DOHH2 (cell line): ENCODE results near the gene ADCY5.

Source experiments
- H3F3A ChIP-seq: fragments of 200-600 bp; sonication (generic), shearing (Covaris generic); 2 replicates; pipeline ENCODE4 v1.6.0; 2016; ENCODE audit warnings: antibody characterized with exemption, mild to moderate bottlenecking; ENCODE audit not compliant: control insufficient read depth, insufficient read depth
- H3K27ac ChIP-seq: fragments of 200-600 bp; sonication (generic); 2 replicates; pipeline ENCODE4 v1.5.1; 2014; ENCODE audit warnings: low read depth, mild to moderate bottlenecking, low read length, moderate library complexity
- H3K27me3 ChIP-seq: fragments of 200-600 bp; sonication (generic); 2 replicates; pipeline ENCODE4 v1.6.1; 2014; ENCODE audit warnings: mild to moderate bottlenecking, low read length, mixed read lengths; ENCODE audit not compliant: control insufficient read depth
- H3K36me3 ChIP-seq: fragments of 200-600 bp; sonication (generic); 2 replicates; pipeline ENCODE4 v1.6.1; 2014; ENCODE audit warnings: mild to moderate bottlenecking, low read length, moderate library complexity, mixed read lengths; ENCODE audit not compliant: control insufficient read depth
- H3K4me1 ChIP-seq: fragments of 200-600 bp; sonication (generic); 2 replicates; pipeline ENCODE4 v1.6.1; 2014; ENCODE audit warnings: mild to moderate bottlenecking, low read length, mixed read lengths; ENCODE audit not compliant: control insufficient read depth
- H3K4me2 ChIP-seq: fragments of 200-600 bp; sonication (generic); 2 replicates; pipeline ENCODE4 v1.6.0; 2014; ENCODE audit warnings: mild to moderate bottlenecking, low read length, moderate library complexity
- H3K4me3 ChIP-seq: fragments of 200-600 bp; sonication (generic); 2 replicates; pipeline ENCODE4 v1.5.1; 2014; ENCODE audit warnings: mild to moderate bottlenecking, low read length, mixed read lengths
- H3K79me2 ChIP-seq: fragments of 200-600 bp; sonication (generic); 2 replicates; pipeline ENCODE4 v1.6.1; 2014; ENCODE audit warnings: mild to moderate bottlenecking, low read length, mixed read lengths; ENCODE audit not compliant: control insufficient read depth
- H3K9me2 ChIP-seq: fragments of 200-600 bp; sonication (generic); replicated peaks from 2 replicates; pipeline ENCODE4 v1.6.1; 2014; ENCODE audit warnings: mild to moderate bottlenecking, low read length, mixed read lengths; ENCODE audit not compliant: control insufficient read depth
- H3K9me3 ChIP-seq: fragments of 200-600 bp; sonication (generic); 2 replicates; pipeline ENCODE4 v1.6.1; 2014; ENCODE audit warnings: antibody characterized with exemption, low read length, mixed read lengths; ENCODE audit not compliant: control insufficient read depth, insufficient read depth
- H4K20me1 ChIP-seq: fragments of 200-600 bp; sonication (generic); 2 replicates; pipeline ENCODE4 v1.6.0; 2014; ENCODE audit warnings: low read depth, mild to moderate bottlenecking, antibody characterized with exemption, low read length, moderate library complexity; ENCODE audit not compliant: control insufficient read depth, insufficient read depth
- CTCF ChIP-seq: fragments of 200-600 bp; sonication (generic); IDR thresholded peaks from one replicate; pipeline ENCODE4 v1.5.1; 2014; ENCODE audit warnings: antibody characterized with exemption, mild to moderate bottlenecking, low read depth, low read length; ENCODE audit not compliant: poor library complexity, severe bottlenecking
- EZH2phosphoT487 ChIP-seq: fragments of 200-600 bp; sonication (generic); IDR thresholded peaks from 2 replicates; pipeline ENCODE4 v1.6.1; 2017; ENCODE audit warnings: borderline replicate concordance, mild to moderate bottlenecking, antibody characterized with exemption, low read length, moderate library complexity, mixed read lengths

The ADCY5 gene

GRCh38 chr3:123370819-123371218, 78.1 kb downstream of the ADCY5 start:
- TF ChIP-seq EZH2phosphoT487 (no peak), CTCF (no peak)
- H3K9me3 ChIP-seq, result no peaks in the 10 kb centered on the region
- no peaks in the 10 kb centered on the region for H3K9me2 ChIP-seq
- no peaks in the 10 kb centered on the region for H3F3A ChIP-seq
- H3K4me2 ChIP-seq, result no peak overlapping the region
- H4K20me1 ChIP-seq, result no peaks in the 10 kb centered on the region
- no peaks in the 10 kb centered on the region for H3K36me3 ChIP-seq
- H3K27ac ChIP-seq, result no peak overlapping the region
- H3K4me3 ChIP-seq, result no peak overlapping the region
- no peaks in the 10 kb centered on the region for H3K79me2 ChIP-seq
- H3K4me1 ChIP-seq, result no peaks in the 10 kb centered on the region
- no peaks in the 10 kb centered on the region; the same call in 1 of the 2 replicates for H3K27me3 ChIP-seq

GRCh38 chr3:123369085-123369484, 79.8 kb downstream of the ADCY5 start:
- Histone ChIP-seq H4K20me1 (no peaks in the 10 kb centered on the region), H3K9me2 (no peaks in the 10 kb centered on the region), H3K9me3 (no peaks in the 10 kb centered on the region), H3K4me2 (no peak overlapping the region), H3K27me3 (no peaks in the 10 kb centered on the region; the same call in 1 of the 2 replicates), H3K27ac (no peak overlapping the region), H3K36me3 (no peaks in the 10 kb centered on the region), H3F3A (no peaks in the 10 kb centered on the region), H3K79me2 (no peaks in the 10 kb centered on the region), H3K4me3 (no peak overlapping the region), H3K4me1 (no peaks in the 10 kb centered on the region)
- TF ChIP-seq EZH2phosphoT487 (no peak), CTCF (no peak)

GRCh38 chr3:123367467-123368154, 81.3 kb downstream of the ADCY5 start:
- Histone ChIP-seq H3K9me2 (no peaks in the 10 kb centered on the region), H3K27ac (no peak overlapping the region), H3K27me3 (no peaks in the 10 kb centered on the region), H3K4me3 (no peak overlapping the region), H3K4me1 (no peaks in the 10 kb centered on the region), H4K20me1 (no peaks in the 10 kb centered on the region), H3K4me2 (no peak overlapping the region), H3K36me3 (no peaks in the 10 kb centered on the region), H3K79me2 (no peaks in the 10 kb centered on the region), H3K9me3 (no peaks in the 10 kb centered on the region), H3F3A (no peaks in the 10 kb centered on the region)
- TF ChIP-seq CTCF (no peak), EZH2phosphoT487 (no peak)
